NCI-H1930 (cell line): ENCODE measurements around the gene SUFU.
"Not testable (repeated sequence)": the region's sequence is repeated elsewhere in the genome, so short reads cannot be mapped to it uniquely, and the experiment has no call there.

Experiments
- DNase-seq, 2 experiments: peaks; one replicate each; lab custom pipeline; 2025; lab: John Stamatoyannopoulos, UW

Gene SUFU

GRCh38 chr10:102503264-102504178, at the start of gene SUFU:
TSS of gene SUFU (plus strand) at chr10:102503972. CDS start at chr10:102504153, 181 bp downstream.
- peak; percentile 94 to 95 for DNase-seq

GRCh38 chr10:102454662-102455487, 48.9 kb upstream of the SUFU start:
- not testable (repeated sequence) for DNase-seq

GRCh38 chr10:102455893-102456471, 47.8 kb upstream of the SUFU start:
- peak in 1 of 2 experiments; percentile 6 for DNase-seq

GRCh38 chr10:102457591-102458150, 46.1 kb upstream of the SUFU start:
- DNase-seq = no peak

GRCh38 chr10:102458656-102459055, 45.1 kb upstream of the SUFU start:
- no peak for DNase-seq

- DNase-seq = no peak
Measured at GRCh38 chr10:102460836-102461186, 43.0 kb upstream of the SUFU start.

GRCh38 chr10:102461187-102462054, 42.4 kb upstream of the SUFU start:
- peak; percentile 77 to 88 for DNase-seq

GRCh38 chr10:102462512-102463054, 41.2 kb upstream of the SUFU start:
- no peak for DNase-seq

GRCh38 chr10:102463983-102464382, 39.8 kb upstream of the SUFU start:
- no peak for DNase-seq

- no peak for DNase-seq
Measured at GRCh38 chr10:102465466-102465865, 38.3 kb upstream of the SUFU start.

GRCh38 chr10:102467318-102467717, 36.5 kb upstream of the SUFU start:
- DNase-seq = no peak

GRCh38 chr10:102467971-102468438, 35.8 kb upstream of the SUFU start:
- no peak for DNase-seq

GRCh38 chr10:102468683-102469082, 35.1 kb upstream of the SUFU start:
- DNase-seq = no peak

- DNase-seq = no peak
Measured at GRCh38 chr10:102470579-102471546, 32.9 kb upstream of the SUFU start.

- DNase-seq = no peak
Measured at GRCh38 chr10:102473445-102474331, 30.1 kb upstream of the SUFU start.

GRCh38 chr10:102475451-102476040, 28.2 kb upstream of the SUFU start:
- no peak for DNase-seq

GRCh38 chr10:102476466-102477141, 27.2 kb upstream of the SUFU start:
- no peak for DNase-seq

GRCh38 chr10:102479651-102480050, 24.1 kb upstream of the SUFU start:
- no peak for DNase-seq
